Measurements from ENCODE around the gene B4GALNT3. TPM values are rescaled to one million over a fixed set of nuclear protein-coding genes. Genes with fewer than 3 reads are reported as not detected.
A peak's percentile ranks its signal among the peaks of the same experiment; 100 is the strongest.

B4GALNT3 gene
- total RNA-seq, 4 donors from 2014 or later, result 9.7 to 45.3 (median 18.4) TPM

- 58 to 60% methylated on average over 16 of the region's 16 CpGs for WGBS, 2 donors
- TF ChIP-seq POLR2A (IDR thresholded peaks at IDR 0.05) (no peak), CTCF (IDR thresholded peaks at IDR 0.05) (peak; percentile 26 to 81 (median 76))
- H3K36me3 ChIP-seq, result peaks cover 0 to 38% (median 0%) of the 10 kb centered on the region in 3 donors
- H3K4me3 ChIP-seq, result no peak overlapping the region
- H3K27me3 ChIP-seq, result peaks cover 0 to 5% (median 0%) of the 10 kb centered on the region in 4 donors
- DNase-seq, result no peak
- H3K9me3 ChIP-seq, result no peaks in the 10 kb centered on the region
- no peak overlapping the region for H3K27ac ChIP-seq
- intact Hi-C loops (cut with DNase I), result loop anchor here (5.0 kb wide), 1 partner anchor 105 kb away; no protein-coding TSS in a partner anchor
- no peaks in the 10 kb centered on the region for H3K4me1 ChIP-seq
These were observed 17.4 kb upstream of the B4GALNT3 start for GRCh38 chr12:442235-442884.

DNA sequence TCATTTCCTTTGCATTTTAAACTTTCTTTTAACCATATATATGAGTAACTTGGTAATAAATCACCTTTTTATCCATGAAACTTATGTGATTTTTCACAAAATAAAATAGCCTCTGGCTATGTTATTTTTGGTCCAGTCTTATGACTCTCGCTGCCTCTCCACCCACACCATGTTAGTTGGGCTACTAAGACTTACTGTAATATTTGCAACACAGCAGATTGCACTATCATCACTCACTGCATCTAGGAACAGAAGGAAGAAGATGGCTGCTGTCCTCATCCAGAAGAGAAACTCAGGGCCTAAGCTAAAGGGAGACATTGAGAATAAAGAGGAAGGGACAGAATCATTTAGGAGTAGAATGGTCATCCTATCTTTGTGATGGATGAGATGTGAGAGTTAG, 12.6 kb upstream of the B4GALNT3 start:
- no peak for DNase-seq
- Histone ChIP-seq H3K4me1 (no peaks in the 10 kb centered on the region), H3K4me3 (no peak overlapping the region), H3K9me3 (no peaks in the 10 kb centered on the region), H3K27me3 (peaks cover 0 to 45% (median 0%) of the 10 kb centered on the region in 4 donors), H3K27ac (no peak overlapping the region), H3K36me3 (no peaks in the 10 kb centered on the region)
- 35 to 56% methylated on average over 1 of the region's 1 CpG for WGBS, 2 donors
- TF ChIP-seq CTCF (IDR thresholded peaks at IDR 0.05) (no peak), POLR2A (IDR thresholded peaks at IDR 0.05) (no peak)
- intact Hi-C loops (cut with DNase I), result no loop called here

DNA sequence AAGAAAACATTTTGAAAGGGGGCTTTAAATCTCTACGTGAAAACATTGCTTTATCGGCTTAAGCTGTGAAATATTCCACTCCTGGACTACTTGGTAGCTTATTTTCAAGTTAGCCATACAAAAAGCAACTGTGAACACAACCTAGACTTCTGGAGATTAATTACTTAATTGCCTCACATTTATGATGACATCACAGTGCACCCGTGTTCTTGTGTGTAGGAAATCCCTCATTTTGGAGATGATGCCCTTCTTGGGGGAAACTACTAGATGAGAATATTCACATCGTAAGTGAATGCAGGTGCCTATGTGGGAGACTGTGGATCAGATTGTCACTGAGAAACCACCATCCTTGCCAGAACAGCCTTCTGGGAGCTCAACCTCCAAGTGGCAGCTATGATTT, 10.5 kb upstream of the B4GALNT3 start:
- Histone ChIP-seq H3K27me3 (peaks cover 0 to 46% (median 0%) of the 10 kb centered on the region in 4 donors), H3K36me3 (no peaks in the 10 kb centered on the region), H3K27ac (no peak overlapping the region), H3K4me1 (no peaks in the 10 kb centered on the region), H3K4me3 (no peak overlapping the region), H3K9me3 (no peaks in the 10 kb centered on the region)
- TF ChIP-seq POLR2A (IDR thresholded peaks at IDR 0.05) (no peak), CTCF (IDR thresholded peaks at IDR 0.05) (no peak)
- 73 to 75% methylated on average over 4 of the region's 4 CpGs for WGBS, 2 donors
- intact Hi-C loops (cut with DNase I), result no loop called here
- DNase-seq, result no peak

GRCh38 chr12:450438-450837, 9.3 kb upstream of the B4GALNT3 start:
- Histone ChIP-seq H3K27ac (no peak overlapping the region), H3K4me1 (no peaks in the 10 kb centered on the region), H3K27me3 (peaks cover 0 to 46% (median 0%) of the 10 kb centered on the region in 4 donors), H3K36me3 (no peaks in the 10 kb centered on the region), H3K9me3 (no peaks in the 10 kb centered on the region), H3K4me3 (no peak overlapping the region)
- WGBS, 2 donors, result 81 to 82% methylated on average over 3 of the region's 3 CpGs
- no peak for DNase-seq
- intact Hi-C loops (cut with DNase I), result no loop called here
- TF ChIP-seq POLR2A (IDR thresholded peaks at IDR 0.05) (no peak), CTCF (IDR thresholded peaks at IDR 0.05) (no peak)

- DNase-seq, result no peak
- TF ChIP-seq POLR2A (IDR thresholded peaks at IDR 0.05) (no peak), CTCF (IDR thresholded peaks at IDR 0.05) (peak in 2 of 6 experiments; percentile 31 to 54)
- WGBS, 2 donors, result 89 to 92% methylated on average over 5 to 6 of the region's 25 CpGs
- Histone ChIP-seq H3K27me3 (peaks cover 0 to 46% (median 0%) of the 10 kb centered on the region in 4 donors), H3K36me3 (no peaks in the 10 kb centered on the region), H3K27ac (no peak overlapping the region), H3K4me1 (no peaks in the 10 kb centered on the region), H3K9me3 (no peaks in the 10 kb centered on the region), H3K4me3 (no peak overlapping the region)
- intact Hi-C loops (cut with DNase I), result no loop called here
These were observed 7.0 kb upstream of the B4GALNT3 start for GRCh38 chr12:452667-453210.
